HEK293 (cell line): ENCODE measurements around the gene CDC42EP2.

ENCODE experiments used
- PRDM1 ChIP-seq: fragments of 450-650 bp; formaldehyde crosslinking; IDR thresholded peaks from 2 replicates; pipeline ENCODE4; 2016; ENCODE audit warnings: missing biosample characterization, missing genetic modification characterization
- TCF7L2 ChIP-seq: IDR thresholded peaks from 2 replicates; pipeline ENCODE4 v1.6.1; 2011; ENCODE audit warnings: low read depth, mild to moderate bottlenecking, inconsistent platforms, low read length, moderate library complexity, borderline replicate concordance
- ZBTB26 ChIP-seq: fragments of 450-650 bp; formaldehyde crosslinking; optimal IDR thresholded peaks from 2 replicates; pipeline ENCODE3; 2016; ENCODE audit warnings: missing biosample characterization, mild to moderate bottlenecking, missing genetic modification characterization
- ZNF140 ChIP-seq: fragments of 450-650 bp; formaldehyde crosslinking; IDR thresholded peaks from 2 replicates; pipeline ENCODE4 v1.5.1; 2016; ENCODE audit warnings: missing biosample characterization, missing genetic modification characterization
- ZNF184 ChIP-seq: fragments of 450-650 bp; IDR thresholded peaks from 2 replicates; pipeline ENCODE4 v1.5.1; 2018; ENCODE audit warnings: missing biosample characterization, mild to moderate bottlenecking, missing genetic modification characterization
- ZNF426 ChIP-seq: fragments of 450-650 bp; formaldehyde crosslinking; IDR thresholded peaks from 2 replicates; pipeline ENCODE4 v1.5.1; 2017; ENCODE audit warnings: missing biosample characterization, missing genetic modification characterization, mild to moderate bottlenecking, inconsistent platforms, moderate library complexity
- ZNF555 ChIP-seq: fragments of 450-650 bp; formaldehyde crosslinking; conservative IDR thresholded peaks from 2 replicates; pipeline ENCODE4 v1.5.1; 2017; ENCODE audit warnings: missing biosample characterization, mild to moderate bottlenecking, missing genetic modification characterization, inconsistent platforms
- ZNF580 ChIP-seq: fragments of 450-650 bp; formaldehyde crosslinking; IDR thresholded peaks from 2 replicates; pipeline ENCODE4 v1.5.1; 2016; ENCODE audit warnings: missing biosample characterization, missing genetic modification characterization
- ZNF747 ChIP-seq: fragments of 450-650 bp; formaldehyde crosslinking; IDR thresholded peaks from 2 replicates; pipeline ENCODE4 v1.5.1; 2016; ENCODE audit warnings: missing biosample characterization, missing genetic modification characterization
- ZSCAN30 ChIP-seq: fragments of 450-650 bp; IDR thresholded peaks from 2 replicates; pipeline ENCODE4 v1.5.1; 2018; ENCODE audit warnings: missing biosample characterization, mild to moderate bottlenecking, missing genetic modification characterization, moderate library complexity
- TF ChIP-seq, protein P1 (sequence below): fragments of 450-650 bp; formaldehyde crosslinking; IDR thresholded peaks from 2 replicates; pipeline ENCODE4 v1.5.1; 2016; ENCODE audit warnings: missing biosample characterization, missing genetic modification characterization

DNA sequence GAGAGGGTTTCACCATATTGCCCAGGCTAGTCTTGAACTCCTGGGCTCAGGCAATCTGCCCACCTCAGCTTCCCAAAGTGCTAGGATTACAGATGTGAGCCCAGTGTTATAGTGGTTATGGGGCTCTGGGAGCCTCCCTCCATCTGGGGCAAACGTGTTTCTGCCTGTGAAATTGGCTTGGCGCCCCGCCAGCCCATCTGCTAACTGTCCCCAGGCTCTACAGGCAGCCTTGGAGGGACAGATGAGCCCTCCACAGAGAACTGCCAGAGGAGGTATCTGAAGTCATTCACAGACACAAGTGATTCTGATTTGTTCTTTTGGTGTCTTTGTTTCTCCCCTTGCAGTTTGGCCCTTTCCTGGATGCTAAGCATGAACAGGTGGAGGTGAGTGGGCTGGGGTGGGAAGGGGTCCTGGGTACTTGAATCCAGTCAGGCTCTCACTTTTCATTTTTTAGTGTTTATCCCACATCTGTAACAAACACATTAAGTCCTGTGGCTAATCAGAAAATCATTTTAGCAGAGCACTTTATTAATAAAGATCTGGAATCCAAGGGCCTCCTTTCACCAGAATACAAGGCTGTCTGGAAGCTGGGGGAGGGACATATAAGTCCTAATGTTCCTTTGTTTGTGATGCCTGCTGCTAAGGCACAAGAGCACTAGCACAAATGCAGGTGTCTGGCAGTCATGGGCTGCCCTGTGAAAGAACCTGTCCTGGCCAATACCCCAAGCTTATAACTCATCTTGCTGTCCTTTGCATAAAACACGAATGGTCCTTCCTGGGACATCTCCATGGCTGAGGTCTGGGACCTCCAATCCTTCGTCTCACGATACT lies 25.7 kb upstream of the CDC42EP2 start:
- TF ChIP-seq, protein P1, sequence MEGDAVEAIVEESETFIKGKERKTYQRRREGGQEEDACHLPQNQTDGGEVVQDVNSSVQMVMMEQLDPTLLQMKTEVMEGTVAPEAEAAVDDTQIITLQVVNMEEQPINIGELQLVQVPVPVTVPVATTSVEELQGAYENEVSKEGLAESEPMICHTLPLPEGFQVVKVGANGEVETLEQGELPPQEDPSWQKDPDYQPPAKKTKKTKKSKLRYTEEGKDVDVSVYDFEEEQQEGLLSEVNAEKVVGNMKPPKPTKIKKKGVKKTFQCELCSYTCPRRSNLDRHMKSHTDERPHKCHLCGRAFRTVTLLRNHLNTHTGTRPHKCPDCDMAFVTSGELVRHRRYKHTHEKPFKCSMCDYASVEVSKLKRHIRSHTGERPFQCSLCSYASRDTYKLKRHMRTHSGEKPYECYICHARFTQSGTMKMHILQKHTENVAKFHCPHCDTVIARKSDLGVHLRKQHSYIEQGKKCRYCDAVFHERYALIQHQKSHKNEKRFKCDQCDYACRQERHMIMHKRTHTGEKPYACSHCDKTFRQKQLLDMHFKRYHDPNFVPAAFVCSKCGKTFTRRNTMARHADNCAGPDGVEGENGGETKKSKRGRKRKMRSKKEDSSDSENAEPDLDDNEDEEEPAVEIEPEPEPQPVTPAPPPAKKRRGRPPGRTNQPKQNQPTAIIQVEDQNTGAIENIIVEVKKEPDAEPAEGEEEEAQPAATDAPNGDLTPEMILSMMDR (tag by site-specific recombination): no peak
- TF ChIP-seq ZNF184 (tag by site-specific recombination) (no peak), PRDM1 (no peak), ZBTB26 (tag by site-specific recombination) (no peak), TCF7L2 (no peak), ZNF426 (no peak), ZNF580 (no peak), ZNF140 (tag by site-specific recombination) (no peak), ZNF555 (tag by site-specific recombination) (no peak), ZSCAN30 (no peak), ZNF747 (no peak)
